DMS 273 (cell line): ENCODE measurements around the gene ABCA7.

Experiments used
- DNase-seq: peaks from one replicate; lab custom pipeline; 2025; ENCODE audit not compliant: unreplicated experiment; lab: John Stamatoyannopoulos, UW

Gene ABCA7

DNA sequence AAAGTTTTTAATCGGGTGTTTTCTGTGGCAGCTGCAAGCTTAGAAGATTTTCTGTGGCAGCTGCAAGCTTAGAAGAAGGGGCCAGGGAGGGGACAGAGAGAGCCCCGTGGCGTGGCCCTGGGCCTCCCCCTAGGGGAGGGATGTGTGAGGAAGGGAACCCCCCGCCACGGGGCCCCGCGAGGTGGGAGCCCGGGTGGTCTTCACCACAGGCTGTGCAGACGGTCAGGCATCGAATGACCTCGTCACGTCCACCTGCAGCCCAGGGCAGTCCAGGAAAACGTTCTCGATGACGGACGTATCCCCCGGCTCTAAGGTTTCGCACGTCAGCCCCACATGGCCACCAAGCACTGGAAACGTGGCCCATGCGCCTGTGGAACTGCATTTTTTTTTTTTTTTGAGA is 46.7 kb downstream of the ABCA7 start:
- no peak for DNase-seq

DNA sequence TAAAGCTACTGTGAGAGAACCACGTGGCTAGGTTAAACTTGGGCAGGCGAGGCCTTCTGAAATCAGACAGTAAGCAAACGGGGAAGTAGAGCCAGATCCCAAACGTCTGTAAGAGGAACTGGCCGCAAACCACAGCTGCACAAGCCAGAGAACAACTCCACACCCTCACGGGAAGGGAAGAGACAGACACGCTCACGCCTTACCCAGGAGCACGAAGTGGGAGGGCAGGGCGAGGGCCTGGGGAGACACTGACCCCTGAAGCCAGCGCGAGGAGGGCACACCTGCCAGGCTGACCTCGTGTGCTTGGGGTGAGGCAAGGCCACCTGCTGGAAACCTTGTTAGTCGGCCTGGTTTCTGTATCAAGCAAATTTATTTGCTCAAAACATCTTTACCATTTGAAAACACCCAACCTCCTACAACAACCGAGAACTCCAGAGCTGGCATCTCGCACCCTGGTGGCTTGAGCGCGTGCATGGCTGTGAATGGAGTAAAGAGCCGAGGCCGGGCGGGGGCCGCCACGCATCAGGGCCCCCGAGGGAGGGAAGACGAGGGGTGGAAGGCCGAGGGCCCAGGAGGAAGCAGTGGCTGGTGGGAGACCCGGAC is 48.0 kb downstream of the ABCA7 start:
- no peak for DNase-seq

DNA sequence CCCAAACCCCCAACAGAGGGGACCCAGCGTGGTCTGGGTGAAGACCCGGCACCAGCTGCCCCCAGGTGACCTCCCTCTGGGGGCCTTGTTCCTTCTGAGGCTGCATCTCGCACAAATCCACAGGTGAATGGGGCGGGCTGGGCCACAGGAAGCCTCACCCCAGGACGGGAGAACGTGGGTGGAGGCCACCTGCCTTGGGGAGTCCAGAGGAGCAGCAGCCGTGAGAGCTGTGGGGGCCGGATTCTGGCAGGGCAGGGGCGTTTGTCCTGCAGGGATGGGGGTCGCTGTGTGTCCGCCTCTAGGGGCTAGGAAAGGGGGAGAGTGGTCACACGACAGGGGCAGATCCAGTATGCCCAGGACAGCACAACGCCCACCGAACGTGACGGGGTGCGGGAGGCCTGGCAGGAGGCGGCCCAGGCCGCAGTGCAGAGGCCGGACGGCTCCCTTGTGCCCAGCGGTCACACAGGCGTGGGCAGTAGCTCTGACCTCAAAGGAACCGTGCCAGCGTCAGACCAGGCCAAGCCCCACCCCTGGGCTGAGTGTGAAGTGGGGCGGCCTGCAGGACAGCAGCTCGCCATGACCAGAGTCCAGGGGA is 48.6 kb downstream of the ABCA7 start:
- DNase-seq, result no peak

GRCh38 chr19:1089126-1089771 is 49.3 kb downstream of the ABCA7 start:
- no peak for DNase-seq

DNA sequence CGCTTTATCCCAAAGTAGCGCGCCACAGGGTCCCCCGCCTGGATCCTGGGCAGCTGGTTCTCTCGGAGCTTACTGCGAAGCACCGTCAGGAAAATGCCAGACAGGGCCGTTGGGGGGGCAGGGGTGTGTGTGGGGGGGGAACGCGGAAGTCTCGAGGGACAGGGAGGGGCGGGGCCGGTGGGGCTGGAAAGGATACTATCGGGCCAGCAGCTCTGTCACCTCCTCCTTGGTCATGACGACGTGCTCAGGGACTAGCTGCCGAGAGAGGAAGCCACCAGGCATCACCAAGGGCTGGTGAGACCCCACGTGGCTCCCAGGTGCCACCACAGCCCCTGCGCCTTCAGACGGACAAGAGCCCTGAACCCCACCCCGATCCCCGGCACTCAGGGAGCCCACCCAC is 50.0 kb downstream of the ABCA7 start:
- no peak for DNase-seq

GRCh38 chr19:1090731-1091543 is 51.0 kb downstream of the ABCA7 start:
- DNase-seq, result no peak

DNA sequence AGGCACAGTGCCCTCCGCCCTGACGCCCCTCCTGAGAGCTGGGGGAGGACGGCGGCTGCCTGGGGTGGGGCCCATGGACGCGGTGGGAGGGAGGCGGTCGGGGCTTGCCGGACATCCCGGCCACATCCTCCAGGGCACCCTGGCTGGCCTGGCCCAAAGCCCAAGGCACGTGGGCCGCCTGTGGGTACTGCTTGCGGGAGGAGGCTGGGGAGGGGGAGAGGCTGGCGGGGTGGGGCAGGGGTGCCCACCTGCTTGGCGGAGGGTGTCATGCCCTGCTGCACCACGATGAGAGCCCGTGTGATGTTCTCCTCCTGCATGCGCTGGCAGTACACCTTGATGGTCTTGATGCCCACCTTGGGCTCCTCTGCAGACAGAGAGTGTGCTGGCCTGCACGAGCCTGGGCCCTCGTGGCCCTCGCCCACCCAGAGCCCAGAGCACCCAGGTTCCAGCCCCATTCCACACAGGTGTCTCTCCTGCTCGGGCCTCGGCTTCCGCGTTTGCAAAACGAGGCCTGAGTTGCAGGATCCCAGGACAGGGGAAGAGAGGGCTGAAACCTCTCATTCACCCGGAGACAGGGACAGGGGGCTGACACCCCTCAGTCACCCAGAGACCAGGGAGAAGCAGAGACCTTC is 51.8 kb downstream of the ABCA7 start:
- no peak for DNase-seq

DNA sequence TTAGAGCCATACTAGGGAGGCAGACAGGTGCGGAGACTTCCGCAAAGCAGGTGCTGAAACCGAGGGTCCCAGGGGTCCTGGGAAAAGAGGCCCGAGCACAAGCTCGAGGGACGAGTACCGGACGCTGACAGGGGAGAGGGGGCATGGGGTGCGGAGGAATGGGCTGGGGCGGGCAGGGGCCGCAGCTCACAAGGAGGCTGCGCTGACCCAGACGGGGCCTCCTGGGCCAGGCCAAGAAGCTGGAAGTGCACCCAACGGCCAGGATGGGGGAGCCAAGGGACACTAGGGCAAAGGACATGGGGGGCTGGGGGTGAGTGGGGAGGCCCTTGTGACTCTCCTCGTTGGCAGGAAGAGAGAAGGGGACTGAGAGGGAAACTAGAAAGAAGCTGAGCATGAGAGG is 53.4 kb downstream of the ABCA7 start:
- no peak for DNase-seq

DNA sequence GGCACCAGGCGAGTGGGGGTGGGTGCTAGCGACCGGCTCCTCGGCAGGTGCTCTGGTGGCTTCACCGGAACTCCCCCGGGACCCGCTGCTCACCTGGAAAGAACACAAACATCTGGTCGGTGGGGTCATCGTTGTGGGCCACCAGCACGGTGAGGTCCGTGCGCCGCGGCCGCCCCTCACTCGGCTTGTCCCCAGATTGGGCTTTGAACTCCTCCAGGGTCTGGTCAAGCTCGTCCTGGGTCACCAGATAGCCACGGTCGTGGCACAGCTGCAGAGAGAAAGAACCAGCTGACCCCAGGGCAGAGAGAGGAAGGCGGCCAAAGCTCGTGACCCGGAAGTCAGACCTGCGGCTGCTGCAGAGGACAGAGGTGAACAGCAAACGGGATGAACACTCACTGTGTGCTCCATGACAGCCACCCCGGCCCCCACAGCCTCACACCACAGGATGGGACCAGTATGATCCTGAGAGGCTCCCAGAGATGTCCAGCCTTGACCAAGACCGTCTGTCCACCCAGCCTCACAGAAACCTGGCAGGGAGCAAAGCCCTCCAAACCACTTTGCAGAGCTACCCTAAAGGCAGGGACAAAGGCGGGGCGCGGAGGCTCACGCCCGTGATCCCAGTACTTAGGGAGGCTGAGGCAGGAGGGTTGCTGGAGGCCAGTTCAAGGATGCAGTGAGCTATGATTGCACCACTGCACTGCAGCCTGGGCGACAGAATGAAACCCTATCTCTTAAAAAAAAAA is 54.1 kb downstream of the ABCA7 start:
- no peak for DNase-seq

DNA sequence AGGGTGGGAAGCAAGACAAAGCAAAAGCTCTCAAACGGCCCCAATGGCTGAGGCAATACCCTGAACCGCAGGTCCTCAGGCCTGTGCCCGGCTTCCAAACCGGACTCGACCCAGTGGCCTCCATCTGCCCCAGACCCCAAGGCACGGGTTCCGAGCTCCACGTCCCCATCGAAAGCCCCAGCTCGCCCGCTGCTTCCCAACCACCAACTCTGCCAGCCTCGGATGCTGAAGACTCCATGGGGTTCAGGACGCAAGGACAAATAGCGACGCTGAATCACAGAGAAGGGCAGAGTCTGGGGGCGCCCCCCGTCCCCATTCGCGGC is 54.7 kb downstream of the ABCA7 start:
- DNase-seq, result no peak

DNA sequence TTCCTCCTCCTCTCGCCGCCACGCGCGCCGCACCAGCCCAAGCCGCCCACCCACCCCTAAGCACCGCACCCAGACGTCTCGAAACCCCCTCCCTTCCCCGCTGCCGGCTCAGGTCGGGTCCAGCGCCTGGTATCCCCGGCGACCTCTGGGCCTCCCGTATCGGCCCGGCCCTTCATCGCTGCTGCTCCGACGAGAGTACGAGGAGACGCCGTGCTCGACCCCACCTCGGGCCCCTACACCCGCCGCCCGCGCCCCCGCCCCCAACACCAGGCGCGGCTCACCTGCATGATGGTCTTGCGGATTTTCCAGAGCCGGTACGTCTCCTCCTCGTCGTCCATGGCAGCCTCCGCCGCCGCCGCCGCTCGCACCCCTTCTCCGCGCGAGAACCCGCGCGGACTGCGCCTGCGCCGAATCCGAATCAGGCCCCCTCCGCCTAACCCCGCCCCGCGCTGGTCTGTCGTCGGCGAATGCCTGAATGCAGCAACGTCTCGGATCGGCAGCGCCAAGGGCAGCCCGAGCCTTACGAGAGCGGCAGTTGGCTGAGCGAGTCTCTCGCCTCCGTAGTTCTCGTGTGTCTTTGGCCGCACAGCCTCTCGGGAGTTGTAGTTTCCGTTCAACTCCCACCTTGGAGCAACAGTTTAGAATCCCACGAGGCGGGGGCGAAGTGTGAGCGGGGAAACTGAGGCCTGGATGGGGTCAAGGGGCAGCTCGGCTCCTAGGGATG is 55.2 kb downstream of the ABCA7 start, which contains the start of gene POLR2E:
Gene POLR2E (minus strand): TSS at position 398 of the 724 bp plus-strand sequence. CDS start 60 bp downstream, at position 338.
- DNase-seq, result peak; percentile 99

- DNase-seq, result no peak
Observed at GRCh38 chr19:1097810-1098176, 57.9 kb downstream of the ABCA7 start.

- DNase-seq, result peak; percentile 45
Observed at GRCh38 chr19:1098177-1099051, 58.5 kb downstream of the ABCA7 start.

DNA sequence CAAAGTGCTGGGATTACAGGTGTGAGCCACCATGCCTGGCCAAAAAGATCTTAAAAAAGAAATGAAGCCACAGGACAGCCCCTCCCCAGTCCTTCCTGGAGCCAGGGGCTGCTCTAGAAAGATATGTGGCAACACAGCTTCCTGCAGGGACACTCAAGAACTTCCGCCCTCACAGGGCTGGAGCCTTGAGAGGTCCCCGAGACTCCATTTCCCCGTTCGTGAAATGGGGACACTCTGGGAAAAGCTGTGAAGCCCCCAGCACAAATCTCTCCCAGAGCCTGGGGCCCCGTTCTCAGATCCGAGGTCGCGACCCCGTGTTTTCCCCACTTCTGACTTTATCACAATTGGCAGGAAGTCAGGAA is 61.4 kb downstream of the ABCA7 start:
- DNase-seq, result no peak

GRCh38 chr19:1102407-1103131 is 62.7 kb downstream of the ABCA7 start:
- peak; percentile 43 for DNase-seq

DNA sequence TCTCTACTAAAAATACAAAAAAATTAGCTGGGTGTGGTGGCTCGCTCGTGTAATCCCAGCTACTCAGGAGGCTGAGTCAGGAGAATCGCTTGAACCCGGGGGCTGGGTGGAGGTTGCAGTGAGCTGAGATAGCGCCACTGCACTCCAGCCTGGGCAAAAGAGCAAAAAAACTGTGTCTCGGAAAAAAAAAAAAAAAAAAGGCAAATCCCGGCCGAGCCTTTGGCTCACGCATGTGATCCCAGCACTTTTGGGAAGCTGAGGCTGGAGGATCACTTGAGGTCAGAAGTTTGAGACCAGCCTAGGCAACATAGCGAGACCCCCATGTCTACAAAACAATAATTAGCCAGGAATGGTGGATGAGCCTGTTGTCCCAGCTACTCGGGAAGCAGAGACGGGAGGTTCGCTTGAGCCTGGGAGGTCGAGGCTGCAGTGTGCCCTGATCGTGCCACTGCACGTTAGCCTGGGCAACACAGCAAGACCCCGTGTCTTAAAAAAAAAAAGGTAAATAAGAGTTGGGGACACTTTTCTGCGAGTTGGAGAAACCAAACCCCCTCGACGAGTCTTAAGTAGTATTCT is 63.3 kb downstream of the ABCA7 start:
- DNase-seq, result no peak

GRCh38 chr19:1103708-1104310 is 63.9 kb downstream of the ABCA7 start, which contains the start of gene GPX4:
TSS of gene GPX4 (plus strand) at chr19:1103994. CDS start at chr19:1104044, 50 bp downstream.
- peak; percentile 100 for DNase-seq
